ENCODE data around the gene COL4A2. TPM values are rescaled to one million over a fixed set of nuclear protein-coding genes. Genes with fewer than 3 reads are reported as not detected.
A peak's percentile ranks its signal among the peaks of the same experiment; 100 is the strongest.

COL4A2 gene
- total RNA-seq, 6 experiments from 2014 or later: 8.4 to 65.8 (median 42.5) TPM

DNA sequence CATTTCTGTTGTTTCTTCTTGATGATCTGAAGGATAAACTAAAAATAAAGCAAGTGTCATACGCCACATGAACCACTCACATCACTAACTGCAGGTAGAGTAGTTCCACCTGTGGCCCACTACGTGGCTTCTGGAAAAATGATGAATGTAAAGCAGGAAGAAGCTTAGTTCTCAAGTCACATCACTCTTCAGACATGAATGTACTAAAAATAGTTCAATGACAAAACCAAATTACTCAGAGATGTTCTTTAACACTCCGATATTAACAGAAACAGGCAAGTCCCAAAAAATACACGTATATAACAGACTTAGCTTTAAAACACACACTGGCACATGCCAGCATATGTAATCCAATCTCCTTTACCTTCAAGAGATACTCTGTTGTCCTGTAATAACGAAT, 232.8 kb downstream of the COL4A2 start:
- 67% methylated on average over 5 of the region's 5 CpGs for WGBS (ENCODE audit: insufficient coverage, low coverage, low lambda C conversion rate, missing lambda C conversion rate)
- Histone ChIP-seq H3K27me3 (no peaks in the 10 kb centered on the region), H3K4me3 (no peak overlapping the region), H3K27ac (no peak overlapping the region), H3K9me3 (no peaks in the 10 kb centered on the region), H3K36me3 (no peaks in the 10 kb centered on the region), H3K4me1 (peaks cover 0 to 48% (median 18%) of the 10 kb centered on the region in 4 donors)
- TF ChIP-seq, protein P1, sequence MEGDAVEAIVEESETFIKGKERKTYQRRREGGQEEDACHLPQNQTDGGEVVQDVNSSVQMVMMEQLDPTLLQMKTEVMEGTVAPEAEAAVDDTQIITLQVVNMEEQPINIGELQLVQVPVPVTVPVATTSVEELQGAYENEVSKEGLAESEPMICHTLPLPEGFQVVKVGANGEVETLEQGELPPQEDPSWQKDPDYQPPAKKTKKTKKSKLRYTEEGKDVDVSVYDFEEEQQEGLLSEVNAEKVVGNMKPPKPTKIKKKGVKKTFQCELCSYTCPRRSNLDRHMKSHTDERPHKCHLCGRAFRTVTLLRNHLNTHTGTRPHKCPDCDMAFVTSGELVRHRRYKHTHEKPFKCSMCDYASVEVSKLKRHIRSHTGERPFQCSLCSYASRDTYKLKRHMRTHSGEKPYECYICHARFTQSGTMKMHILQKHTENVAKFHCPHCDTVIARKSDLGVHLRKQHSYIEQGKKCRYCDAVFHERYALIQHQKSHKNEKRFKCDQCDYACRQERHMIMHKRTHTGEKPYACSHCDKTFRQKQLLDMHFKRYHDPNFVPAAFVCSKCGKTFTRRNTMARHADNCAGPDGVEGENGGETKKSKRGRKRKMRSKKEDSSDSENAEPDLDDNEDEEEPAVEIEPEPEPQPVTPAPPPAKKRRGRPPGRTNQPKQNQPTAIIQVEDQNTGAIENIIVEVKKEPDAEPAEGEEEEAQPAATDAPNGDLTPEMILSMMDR (IDR thresholded peaks at IDR 0.05): no peak
- no peak for TF ChIP-seq POLR2A (IDR thresholded peaks at IDR 0.05)
- no peak for DNase-seq
- intact Hi-C loops (cut with DNase I): no loop called here
- no peak for ATAC-seq

DNA sequence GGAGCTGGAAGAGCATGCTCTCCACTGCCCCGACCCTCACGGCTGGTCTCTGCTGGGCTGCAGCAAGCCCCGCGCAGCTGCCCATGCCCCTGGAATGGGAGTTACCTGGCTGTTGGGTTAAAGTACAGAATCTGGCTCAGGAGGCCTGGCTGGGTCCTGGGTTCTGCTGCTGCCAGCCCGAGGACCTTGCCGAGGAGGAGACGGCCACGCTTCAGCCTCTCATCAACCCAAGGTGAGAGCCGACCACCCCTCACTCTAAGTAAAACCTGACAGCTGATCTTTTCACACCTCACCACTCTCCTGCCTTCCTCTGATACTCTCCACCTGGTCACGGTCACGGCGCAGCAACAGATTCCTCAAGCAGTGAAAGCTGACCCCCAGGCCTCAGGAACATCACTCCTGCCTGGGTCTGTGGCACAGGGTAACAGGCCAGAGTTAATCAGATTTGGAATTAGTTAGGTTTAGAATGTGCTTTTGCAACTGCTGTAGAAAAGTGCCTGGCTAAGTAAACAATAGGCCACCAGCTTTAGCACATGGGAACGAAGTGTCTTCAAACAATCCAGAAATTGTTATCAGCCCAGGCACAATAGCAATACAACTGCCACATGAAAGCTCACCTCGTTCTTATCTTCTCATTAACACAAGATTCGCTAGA, 233.9 kb downstream of the COL4A2 start:
- Histone ChIP-seq H3K4me1 (peaks cover 0 to 49% (median 16%) of the 10 kb centered on the region in 4 donors), H3K4me3 (no peak overlapping the region), H3K27ac (peak overlapping the region; percentile 63 to 78 (median 69)), H3K36me3 (no peaks in the 10 kb centered on the region), H3K9me3 (no peaks in the 10 kb centered on the region), H3K27me3 (no peaks in the 10 kb centered on the region)
- intact Hi-C loops (cut with DNase I): no loop called here
- DNase-seq (no peak), ATAC-seq (peak; percentile 59 to 86 (median 72))
- peak; percentile 15 for TF ChIP-seq POLR2A (IDR thresholded peaks at IDR 0.05)
- TF ChIP-seq, protein P1 (IDR thresholded peaks at IDR 0.05): no peak
- 15% methylated on average over 7 of the region's 15 CpGs for WGBS (ENCODE audit: insufficient coverage, low coverage, low lambda C conversion rate, missing lambda C conversion rate)

- intact Hi-C loops (cut with DNase I): no loop called here
- Histone ChIP-seq H3K27me3 (no peaks in the 10 kb centered on the region), H3K4me3 (no peak overlapping the region), H3K27ac (peak overlapping the region; percentile 63 to 78 (median 69)), H3K36me3 (no peaks in the 10 kb centered on the region), H3K9me3 (no peaks in the 10 kb centered on the region), H3K4me1 (peaks cover 0 to 54% (median 17%) of the 10 kb centered on the region in 4 donors)
- no peak for TF ChIP-seq POLR2A (IDR thresholded peaks at IDR 0.05)
- TF ChIP-seq, protein P1 (IDR thresholded peaks at IDR 0.05): no peak
- DNase-seq (no peak), ATAC-seq (peak; percentile 23 to 46 (median 40))
- WGBS (ENCODE audit: insufficient coverage, low coverage, low lambda C conversion rate, missing lambda C conversion rate): 23% methylated on average over 3 of the region's 4 CpGs
Observed at GRCh38 chr13:110541526-110541920, 234.4 kb downstream of the COL4A2 start.

DNA sequence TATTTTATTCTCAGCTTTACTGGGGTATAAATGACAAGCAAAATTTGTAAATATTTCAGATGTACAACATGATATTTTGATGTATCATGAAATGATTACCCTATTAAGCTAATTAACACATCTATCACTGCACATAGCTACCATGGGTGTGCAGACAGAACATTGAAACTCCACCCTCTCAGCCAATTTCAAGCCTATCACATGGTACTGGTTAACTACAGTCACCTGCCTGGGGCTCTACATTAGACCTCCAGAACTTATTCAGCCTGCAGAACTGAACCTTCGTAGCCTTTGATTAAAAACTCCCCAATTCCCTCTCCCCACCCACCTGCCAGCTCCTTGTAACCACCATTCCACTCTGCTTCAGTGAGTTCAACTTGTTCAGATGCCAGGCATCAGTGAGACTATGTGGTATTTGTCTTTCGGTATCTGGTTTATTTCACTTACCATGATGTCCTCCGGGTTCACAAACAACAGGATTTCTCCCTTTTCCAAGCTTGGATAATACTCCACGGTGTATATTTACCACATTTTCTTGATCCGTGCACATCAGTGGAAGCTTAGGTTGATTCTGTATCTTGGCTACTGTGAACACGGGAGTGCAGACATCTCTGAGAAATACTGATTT, 235.2 kb downstream of the COL4A2 start:
- Histone ChIP-seq H3K36me3 (no peaks in the 10 kb centered on the region), H3K27ac (peak overlapping the region; percentile 33 to 78 (median 69)), H3K4me1 (peaks cover 0 to 53% (median 17%) of the 10 kb centered on the region in 4 donors), H3K27me3 (no peaks in the 10 kb centered on the region), H3K9me3 (no peaks in the 10 kb centered on the region), H3K4me3 (no peak overlapping the region)
- ATAC-seq (no peak), DNase-seq (no peak)
- WGBS (ENCODE audit: insufficient coverage, low coverage, low lambda C conversion rate, missing lambda C conversion rate): 63% methylated on average over 6 of the region's 6 CpGs
- TF ChIP-seq POLR2A (IDR thresholded peaks at IDR 0.05): no peak
- TF ChIP-seq, protein P1 (IDR thresholded peaks at IDR 0.05): no peak
- intact Hi-C loops (cut with DNase I): no loop called here

All from right lobe of liver (tissue), 6 donors.